Measurements from ENCODE around the gene NLGN1. TPM values are rescaled to one million over a fixed set of nuclear protein-coding genes. Genes with fewer than 3 reads are reported as not detected.

Gene NLGN1
- total RNA-seq, 2 donors from 2014 or later = 0.98 to 2.0 TPM

DNA sequence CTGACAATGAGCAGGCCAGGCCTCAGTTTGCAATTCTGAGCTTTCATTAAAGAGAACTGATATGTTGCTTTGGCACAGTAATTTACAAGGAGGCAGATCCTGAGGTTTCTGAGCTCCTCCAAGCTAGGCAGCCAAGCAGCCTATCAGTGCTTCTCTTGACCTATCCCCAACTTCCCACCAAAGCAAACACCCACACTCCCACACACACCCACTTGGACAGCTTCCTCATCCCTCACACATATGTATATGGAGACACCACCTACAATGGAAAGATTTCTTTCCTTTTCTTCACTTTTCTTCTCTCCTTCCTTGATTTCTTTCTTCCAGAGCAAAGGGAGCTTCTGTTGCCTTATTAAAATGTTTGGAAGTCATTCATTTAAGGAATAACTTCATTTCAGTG is 217.0 kb downstream of the NLGN1 start:
- no peak for ATAC-seq
- DNase-seq = no peak
- intact Hi-C loops (cut with DNase I, micrococcal nuclease) = no loop called here

DNA sequence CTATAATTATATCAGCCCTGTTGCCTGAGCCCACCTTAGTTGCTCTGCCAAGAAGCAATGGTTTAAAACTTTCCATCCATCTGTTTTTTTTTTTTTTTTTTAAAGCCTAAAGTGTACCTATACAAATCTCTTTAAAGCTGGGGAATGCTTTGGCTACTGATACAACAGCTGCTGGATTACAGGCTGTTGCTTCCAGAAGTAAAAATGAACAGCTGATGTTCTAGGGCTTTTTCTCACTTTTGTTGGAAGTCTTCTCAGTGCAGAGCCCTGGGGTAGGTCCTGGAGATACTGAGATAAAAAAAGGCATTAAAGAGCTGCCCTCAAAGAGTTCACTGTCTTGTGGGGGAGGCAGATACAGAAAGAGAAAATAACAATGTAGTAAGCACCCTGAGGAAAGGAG is 218.1 kb downstream of the NLGN1 start:
- ATAC-seq (no peak), DNase-seq (no peak)
- intact Hi-C loops (cut with DNase I, micrococcal nuclease) = no loop called here

DNA sequence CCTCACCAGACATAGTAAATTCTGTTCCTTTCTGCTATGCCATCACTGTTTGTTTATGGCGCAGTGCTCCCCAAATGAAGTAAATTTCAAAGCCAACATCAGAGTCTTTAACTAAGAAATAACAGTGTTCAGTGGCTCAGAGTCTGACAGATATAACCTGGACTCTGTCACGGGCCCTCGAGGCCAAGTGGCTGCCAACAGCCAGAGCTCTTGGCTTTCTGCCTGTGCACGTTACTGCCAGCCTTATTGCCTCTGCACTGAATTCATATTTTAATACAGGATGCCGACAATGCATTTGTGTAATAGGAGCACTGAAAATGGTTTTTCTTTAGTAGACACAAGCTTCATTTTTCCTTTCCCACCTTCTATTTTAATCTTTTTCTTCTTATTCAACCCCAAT is 219.9 kb downstream of the NLGN1 start:
- intact Hi-C loops (cut with DNase I, micrococcal nuclease) = no loop called here
- peak in 1 of 2 donors; percentile 40 for DNase-seq
- ATAC-seq = no peak

DNA sequence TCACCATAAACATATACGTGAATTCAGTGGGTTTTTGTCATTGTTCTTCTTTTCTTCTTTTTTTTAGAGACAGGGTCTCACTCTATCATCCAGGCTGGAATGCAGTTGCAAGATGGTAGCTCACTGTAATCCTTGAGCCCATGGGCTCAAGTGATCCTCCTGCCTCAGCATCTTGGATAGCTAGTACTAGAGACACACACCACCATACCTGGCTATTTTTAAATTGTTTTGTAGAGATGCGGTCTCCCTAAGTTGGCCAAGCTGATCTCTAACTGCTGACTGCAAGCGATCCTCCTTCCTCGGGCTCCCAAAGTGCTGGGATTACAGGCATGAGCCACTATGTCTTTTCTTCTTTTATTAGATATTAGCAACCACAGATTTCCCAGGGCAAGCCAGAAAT is 220.6 kb downstream of the NLGN1 start:
- intact Hi-C loops (cut with DNase I, micrococcal nuclease) = no loop called here
- DNase-seq (no peak), ATAC-seq (no peak)

DNA sequence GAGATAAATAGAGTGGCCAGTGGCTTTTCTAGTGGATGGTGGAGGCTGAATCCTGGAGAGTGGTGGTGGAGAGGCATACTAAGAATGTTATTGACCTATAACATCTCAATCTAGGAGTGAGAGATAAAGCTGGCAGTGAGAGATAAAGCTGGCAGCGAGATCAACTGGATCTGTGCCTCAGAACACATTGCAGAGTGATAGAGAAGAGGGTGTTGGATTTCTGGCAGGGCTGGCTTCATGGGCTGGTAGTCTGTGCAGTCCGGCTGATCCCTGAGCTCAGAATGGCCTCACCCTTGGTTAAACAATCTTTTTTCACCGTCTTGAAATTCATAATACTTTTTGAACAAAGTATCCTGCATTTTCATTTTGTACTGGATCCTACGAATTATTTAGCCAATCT is 221.2 kb downstream of the NLGN1 start:
- ATAC-seq (no peak), DNase-seq (no peak)
- intact Hi-C loops (cut with DNase I, micrococcal nuclease) = no loop called here

DNA sequence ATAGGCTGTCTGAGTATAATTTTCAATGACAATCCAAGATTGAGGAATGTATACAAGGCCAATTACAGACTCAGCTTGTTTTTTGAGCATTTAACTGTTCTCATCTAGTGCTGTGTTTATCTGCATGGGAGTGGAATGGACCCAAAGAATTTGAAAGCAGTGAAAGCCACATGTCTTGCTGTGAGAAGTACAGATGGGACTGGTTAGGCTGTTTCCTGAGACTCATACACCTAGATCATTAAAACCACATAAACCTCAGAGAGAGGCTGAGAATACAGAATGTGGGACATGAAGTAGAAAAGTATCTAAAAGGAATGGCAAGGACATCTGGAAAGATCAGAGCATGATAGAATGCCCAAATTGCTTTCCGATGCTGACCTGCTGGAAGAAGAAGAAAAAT is 224.6 kb downstream of the NLGN1 start:
- intact Hi-C loops (cut with DNase I, micrococcal nuclease) = no loop called here
- DNase-seq (no peak), ATAC-seq (no peak)

DNA sequence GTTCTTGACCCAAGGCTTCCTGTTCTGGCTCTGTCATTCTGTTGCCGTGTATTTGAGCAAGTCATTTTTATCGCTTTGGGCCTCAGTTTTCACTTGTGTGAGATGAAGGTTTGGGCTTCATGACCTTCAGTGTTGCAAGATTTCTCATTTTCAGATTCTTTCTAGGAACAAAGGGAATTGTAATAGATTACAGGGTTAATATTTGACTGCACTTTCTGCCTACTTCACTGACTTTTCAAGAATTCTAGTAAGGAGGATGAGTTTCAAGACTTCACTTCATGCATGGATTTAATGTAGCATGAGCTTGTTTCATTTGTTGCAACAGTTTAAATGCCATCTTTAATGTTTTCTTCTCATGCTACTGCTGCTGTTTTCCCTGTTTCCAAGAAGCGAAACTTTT is 226.5 kb downstream of the NLGN1 start:
- DNase-seq (no peak), ATAC-seq (no peak)
- intact Hi-C loops (cut with DNase I, micrococcal nuclease) = no loop called here

DNA sequence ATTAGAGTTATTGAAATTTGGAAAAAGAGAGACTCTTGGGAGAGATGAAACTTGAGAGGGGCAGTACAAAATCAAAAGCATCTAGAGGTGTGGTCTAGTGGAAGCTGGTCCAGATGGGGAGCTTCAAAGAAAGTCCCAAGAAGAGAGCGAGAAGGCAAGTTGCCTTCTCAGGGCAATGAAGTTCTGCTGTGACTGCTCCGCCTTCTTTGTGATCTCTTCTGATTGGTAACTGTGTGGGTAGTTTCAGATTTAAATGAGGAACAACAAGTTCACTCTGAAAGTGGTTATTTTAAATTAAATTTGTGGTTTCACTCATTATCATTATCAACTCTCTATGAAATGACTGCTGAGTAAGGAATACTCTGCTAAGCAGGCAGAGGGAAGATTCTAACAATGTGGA is 233.3 kb downstream of the NLGN1 start:
- DNase-seq (no peak), ATAC-seq (no peak)
- intact Hi-C loops (cut with DNase I, micrococcal nuclease) = no loop called here

DNA sequence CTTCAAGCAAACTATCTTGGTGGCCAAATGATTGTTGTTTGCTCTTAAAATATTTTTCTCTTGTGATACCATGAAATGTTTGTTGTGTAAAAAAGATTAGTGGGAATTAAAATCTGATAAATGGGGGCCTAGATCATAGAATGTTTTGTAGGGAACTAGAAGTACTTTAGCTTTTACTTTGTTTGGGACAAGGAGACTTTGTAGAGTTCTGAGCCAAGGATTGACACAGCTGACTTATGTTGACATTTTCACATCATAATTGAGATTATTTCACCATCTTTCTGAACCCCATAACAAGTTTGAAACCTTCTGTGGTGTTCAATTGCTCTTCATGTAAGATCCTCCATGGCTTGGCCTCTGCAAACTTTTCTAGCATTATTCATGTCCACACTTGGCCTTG is 235.4 kb downstream of the NLGN1 start:
- ATAC-seq (no peak), DNase-seq (no peak)
- intact Hi-C loops (cut with DNase I, micrococcal nuclease) = no loop called here

DNA sequence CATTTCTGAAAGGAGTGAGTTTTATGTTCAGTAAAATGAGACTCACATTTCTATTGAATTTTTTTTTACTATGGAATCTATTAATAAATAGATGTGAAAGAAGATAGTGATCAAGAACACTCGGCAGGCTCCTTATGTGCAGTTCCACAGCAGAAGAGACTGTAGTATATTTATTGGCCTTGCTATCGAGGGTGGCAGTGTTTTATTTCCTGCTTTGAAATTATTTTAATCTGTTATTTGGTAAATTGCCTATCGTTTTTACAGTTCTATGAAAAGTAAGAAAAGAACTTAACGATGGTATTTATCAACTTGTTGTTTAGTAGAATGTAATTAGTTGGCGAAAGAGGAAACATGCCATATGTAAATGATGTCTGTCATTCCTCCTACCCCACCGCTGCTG is 238.3 kb downstream of the NLGN1 start:
- intact Hi-C loops (cut with DNase I, micrococcal nuclease) = no loop called here
- DNase-seq (no peak), ATAC-seq (no peak)

DNA sequence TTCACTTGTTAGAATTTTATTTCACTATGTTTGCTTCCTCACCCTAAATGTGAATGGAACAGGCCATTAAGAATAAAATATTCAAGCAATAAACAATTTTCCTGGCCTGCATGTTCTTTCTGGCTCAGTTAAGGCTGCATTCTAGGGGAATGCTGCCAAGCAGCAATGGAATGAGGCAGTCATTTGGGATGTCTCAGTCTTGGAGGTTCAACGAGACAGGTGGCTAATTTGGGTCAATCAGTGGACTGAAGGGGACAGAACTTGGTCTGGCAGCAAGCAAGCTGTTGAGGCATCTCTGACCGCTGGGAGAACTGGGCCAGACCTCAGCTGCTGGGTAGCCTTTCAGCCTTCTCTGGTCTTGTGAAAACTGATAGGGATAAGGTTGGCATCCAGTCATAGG is 241.6 kb downstream of the NLGN1 start:
- ATAC-seq (no peak), DNase-seq (no peak)
- intact Hi-C loops (cut with DNase I, micrococcal nuclease) = no loop called here

DNA sequence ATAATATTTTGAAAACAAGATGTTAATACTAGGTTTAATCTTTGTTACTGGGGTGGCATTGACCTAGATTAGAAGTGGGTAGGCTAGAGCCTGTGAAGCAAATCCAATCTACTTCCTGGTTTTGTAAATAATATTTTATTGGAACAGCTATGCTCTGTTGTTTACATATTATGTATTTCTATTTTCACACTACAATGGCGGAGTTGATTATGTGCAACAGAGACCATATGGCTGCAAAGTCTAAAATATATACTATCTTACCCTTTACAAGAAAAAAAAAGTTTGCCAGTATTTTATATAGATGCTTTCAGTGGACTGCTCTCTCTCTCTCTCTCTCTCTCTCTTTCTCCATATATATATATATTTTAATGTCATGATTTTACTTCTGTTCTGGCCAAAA is 244.2 kb downstream of the NLGN1 start:
- intact Hi-C loops (cut with DNase I, micrococcal nuclease) = no loop called here
- no peak for DNase-seq
- ATAC-seq = no peak

DNA sequence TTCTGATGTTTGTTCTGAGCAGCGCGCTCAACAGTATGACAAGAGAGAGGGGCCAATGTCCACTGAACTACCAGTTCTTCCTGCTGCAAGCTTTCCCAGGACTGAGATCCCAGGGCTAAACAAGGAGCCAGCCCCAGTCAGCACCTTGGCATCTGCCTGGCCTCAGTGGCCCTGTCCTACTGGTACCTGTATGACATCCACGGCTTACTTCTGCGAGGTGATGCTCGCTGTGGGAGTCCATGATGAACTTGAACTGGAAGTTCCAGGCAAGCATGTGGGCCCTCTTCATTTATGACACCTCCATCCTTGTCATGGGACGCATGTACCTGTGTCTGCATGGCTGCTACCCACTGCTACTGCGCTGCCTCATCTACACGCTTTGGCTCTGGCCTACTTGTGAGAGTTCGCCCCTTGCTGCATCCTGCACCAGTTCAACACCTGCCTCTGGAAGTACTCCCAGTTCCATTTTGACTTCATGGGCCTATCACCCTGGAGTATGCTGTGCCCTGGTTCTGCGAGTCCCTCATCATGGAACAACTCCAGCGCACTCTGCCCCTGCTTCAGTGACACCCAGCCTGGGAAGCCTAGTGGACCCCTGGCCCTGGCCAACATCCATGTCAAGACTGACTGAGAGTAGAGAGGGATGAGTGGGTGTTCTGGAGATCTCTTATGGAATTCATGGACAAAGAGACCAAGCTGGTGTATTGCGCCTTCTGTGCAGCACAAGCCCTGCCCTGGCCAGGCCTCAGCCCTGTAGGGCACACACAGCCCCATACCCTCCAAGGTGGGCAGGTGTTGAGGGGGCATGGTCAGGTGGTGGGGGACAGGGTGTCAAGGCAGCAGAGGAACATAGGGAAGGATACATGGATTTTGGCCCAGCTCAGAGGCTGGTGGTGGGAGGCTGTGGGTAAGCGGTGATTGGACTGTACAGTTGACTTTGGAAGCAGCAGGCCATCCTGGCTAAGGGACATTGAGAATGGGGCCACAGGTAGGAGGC is 246.8 kb downstream of the NLGN1 start:
- DNase-seq (no peak), ATAC-seq (no peak)
- intact Hi-C loops (cut with DNase I, micrococcal nuclease) = no loop called here

DNA sequence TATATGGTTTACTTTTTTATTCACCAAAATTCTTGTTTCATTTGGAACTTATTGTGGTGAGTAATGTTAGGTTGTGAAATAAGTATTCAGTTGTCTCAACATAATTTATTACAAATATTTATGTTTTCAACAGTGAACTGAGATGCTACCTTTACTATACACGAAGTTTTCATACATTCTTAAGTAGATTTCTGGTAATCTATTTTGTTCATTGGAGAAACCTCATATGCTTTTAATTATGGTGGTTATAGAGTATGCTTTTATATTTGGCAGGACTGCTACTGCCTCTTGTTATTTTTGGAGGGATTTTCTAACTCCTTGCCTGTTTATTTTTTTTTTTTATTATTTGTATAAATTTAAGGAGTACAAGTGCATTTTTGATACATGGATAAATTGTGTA is 253.1 kb downstream of the NLGN1 start:
- no peak for DNase-seq
- no peak for ATAC-seq
- intact Hi-C loops (cut with DNase I, micrococcal nuclease) = no loop called here

DNA sequence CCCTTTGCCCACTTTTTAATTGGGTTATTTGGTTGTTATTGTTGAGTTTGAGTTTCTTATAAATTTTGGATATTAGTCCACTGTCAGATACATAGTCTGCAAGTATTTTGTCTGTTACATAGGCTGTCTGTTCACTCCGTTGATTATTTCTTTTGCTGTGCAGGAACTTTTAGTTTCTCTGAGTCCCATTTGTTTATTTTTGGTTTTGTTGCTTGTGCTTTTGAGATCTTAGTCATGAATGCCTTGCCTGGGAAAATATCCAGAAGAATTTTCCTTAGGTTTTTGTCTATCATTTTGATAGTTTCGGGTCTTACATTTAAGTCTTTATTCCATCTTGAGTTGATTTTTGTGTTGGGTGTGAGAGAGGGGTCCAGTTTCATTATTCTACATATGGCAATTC is 254.5 kb downstream of the NLGN1 start:
- intact Hi-C loops (cut with DNase I, micrococcal nuclease) = no loop called here
- DNase-seq = no peak
- ATAC-seq = no peak

DNA sequence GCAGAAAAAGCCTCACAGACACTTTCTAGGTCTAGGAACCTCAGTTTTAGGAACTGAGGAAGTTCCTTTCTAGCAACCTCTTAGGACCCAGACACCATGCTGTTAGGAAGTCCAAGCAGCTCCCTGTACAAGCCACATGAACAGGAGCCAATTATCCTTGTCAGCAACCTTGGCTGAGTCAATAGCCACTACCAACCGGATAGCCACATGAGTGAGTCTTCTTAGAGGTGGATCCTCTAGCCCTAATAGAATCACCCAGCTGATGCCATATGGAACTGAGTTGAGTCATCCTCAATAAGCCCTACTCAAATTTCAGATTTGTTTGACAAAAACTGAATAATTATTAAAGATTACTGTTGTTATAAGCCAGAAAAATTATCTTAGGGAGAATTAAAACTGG is 256.2 kb downstream of the NLGN1 start:
- intact Hi-C loops (cut with DNase I, micrococcal nuclease) = no loop called here

DNA sequence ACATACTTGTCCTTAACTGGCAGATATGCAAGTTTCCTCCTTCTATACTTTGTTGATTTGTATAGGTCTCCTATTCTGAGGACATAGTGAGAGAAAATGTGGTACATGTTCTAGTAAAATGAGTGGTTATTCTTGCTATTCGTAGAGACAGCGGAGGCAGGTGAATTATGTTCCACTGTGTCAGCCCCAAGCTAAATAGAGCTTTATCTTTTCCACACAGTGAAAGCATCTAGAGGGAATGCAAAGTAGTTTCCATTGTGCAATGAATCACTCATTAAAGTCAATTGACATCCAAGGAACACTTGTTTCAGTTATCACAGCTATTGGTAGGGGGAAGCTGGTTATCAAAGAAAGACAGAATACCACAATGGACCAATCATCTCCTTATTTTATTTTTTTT is 262.4 kb downstream of the NLGN1 start:
- ATAC-seq (no peak), DNase-seq (no peak)
- intact Hi-C loops (cut with DNase I, micrococcal nuclease) = no loop called here

More for the DNA sequence above, 256.2 kb downstream of the NLGN1 start:
- DNase-seq (no peak), ATAC-seq (no peak)

DNA sequence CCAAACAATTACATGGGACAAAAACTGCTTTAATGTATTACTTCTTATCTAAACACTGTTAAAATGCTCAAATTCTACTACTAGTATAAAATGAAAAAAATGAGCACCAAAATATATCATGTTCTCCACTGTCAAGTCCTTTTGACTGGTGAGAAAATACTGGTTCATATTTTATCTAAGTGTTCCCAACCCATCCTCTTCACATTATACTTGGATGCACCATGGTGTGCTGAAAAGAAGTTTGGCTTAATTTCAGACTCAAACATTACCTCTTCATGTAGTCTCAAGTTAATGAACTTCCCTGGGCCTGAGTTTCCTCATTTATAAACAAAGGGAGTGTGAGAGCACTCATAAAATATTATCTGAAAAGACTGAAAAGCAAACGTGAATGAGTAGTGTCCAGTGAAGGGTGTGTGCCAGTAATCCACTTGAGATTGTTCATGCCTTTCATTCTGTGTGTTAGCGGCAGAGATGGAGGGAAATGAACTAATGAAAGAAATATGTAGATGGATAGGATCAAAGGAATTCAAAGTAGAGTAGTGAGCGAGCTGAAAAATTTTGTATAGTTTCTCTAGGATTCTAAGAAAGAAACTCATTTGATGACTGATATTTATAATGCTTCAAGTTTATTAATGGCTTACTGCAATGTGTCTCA is 263.2 kb downstream of the NLGN1 start:
- intact Hi-C loops (cut with DNase I, micrococcal nuclease) = no loop called here
- ATAC-seq = no peak

DNA sequence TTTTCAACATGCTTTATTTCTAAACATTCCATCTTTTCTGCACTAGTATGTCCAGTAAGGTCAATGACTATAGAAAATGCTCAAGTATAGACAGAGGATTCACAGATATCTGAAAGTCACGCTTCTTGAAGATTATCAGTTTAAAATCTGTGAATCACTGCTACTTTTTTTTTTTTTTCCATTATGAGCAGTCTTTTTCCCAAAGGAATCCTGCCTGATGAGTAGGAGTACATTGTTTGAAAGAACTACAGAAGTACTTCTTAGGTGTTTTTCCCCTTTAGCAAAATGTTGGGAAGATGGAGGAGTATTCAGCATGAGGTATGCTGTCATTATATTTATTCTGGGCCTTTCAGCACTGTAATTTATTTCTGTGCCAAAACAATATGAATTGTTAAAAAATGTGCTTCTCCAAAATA is 266.2 kb downstream of the NLGN1 start:
- intact Hi-C loops (cut with DNase I, micrococcal nuclease) = no loop called here
- DNase-seq (no peak), ATAC-seq (no peak)

More for the DNA sequence above, 263.2 kb downstream of the NLGN1 start:
- DNase-seq = no peak

DNA sequence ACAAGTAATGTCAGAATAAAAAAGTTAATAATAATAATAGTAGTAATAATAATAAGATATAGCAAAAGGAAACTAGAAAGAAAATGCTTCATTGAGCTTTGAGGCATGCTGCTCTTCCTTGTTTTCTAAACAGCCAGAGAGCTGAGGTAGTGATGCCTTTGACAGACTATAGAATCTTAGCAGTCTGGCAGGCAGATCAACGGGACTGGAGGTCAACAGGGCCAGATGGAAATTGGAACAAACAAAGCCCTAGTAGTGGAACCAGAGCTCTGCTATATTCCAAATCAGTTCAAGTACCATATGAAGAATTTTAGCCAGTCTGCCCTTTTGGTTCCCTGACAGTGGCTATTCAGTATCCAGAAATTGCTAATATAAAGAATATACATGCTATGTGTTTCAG is 278.6 kb downstream of the NLGN1 start:
- intact Hi-C loops (cut with DNase I, micrococcal nuclease) = no loop called here
- ATAC-seq = no peak
- no peak for DNase-seq

All from left colon (tissue), 2 donors.